GM12873 (cell line): ENCODE results near the gene B4GALT5.

Experiments
- CTCF ChIP-seq: IDR thresholded peaks from 2 replicates; pipeline ENCODE4 v1.5.1; 2012; ENCODE audit warnings: low read depth, mild to moderate bottlenecking, moderate library complexity, low read length, control low read depth; ENCODE audit not compliant: insufficient read depth; ENCODE audit errors: missing control alignments

The B4GALT5 gene

GRCh38 chr20:49687595-49688567, 25.8 kb downstream of the B4GALT5 start:
- TF ChIP-seq CTCF, result no peak

GRCh38 chr20:49685809-49686208, 27.9 kb downstream of the B4GALT5 start:
- no peak for TF ChIP-seq CTCF

GRCh38 chr20:49685161-49685601, 28.5 kb downstream of the B4GALT5 start:
- TF ChIP-seq CTCF, result no peak

GRCh38 chr20:49684335-49684997, 29.2 kb downstream of the B4GALT5 start:
- no peak for TF ChIP-seq CTCF

- TF ChIP-seq CTCF, result no peak
These were observed 30.9 kb downstream of the B4GALT5 start for GRCh38 chr20:49682798-49683197.

- no peak for TF ChIP-seq CTCF
These were observed 31.4 kb downstream of the B4GALT5 start for GRCh38 chr20:49682278-49682677.

- TF ChIP-seq CTCF, result no peak
These were observed 31.8 kb downstream of the B4GALT5 start for GRCh38 chr20:49681850-49682216.
